A549 (cell line): ENCODE results near the gene PUM2.

ENCODE experiments used
- CTCF ChIP-seq: fragments of >200 bp; sonication (Bioruptor Twin); formaldehyde crosslinking; IDR thresholded peaks from 3 replicates; pipeline ENCODE4 v1.5.1; 2016
- ESRRA ChIP-seq: fragments of 150-350 bp; IDR thresholded peaks from 2 replicates; pipeline ENCODE4 v1.6.1; 2014; ENCODE audit warnings: mild to moderate bottlenecking, low read length, borderline replicate concordance
- NR3C1 ChIP-seq: fragments of >200 bp; sonication (Bioruptor Twin); formaldehyde crosslinking; IDR thresholded peaks from 3 replicates; pipeline ENCODE4 v1.6.1; 2017
- POLR2A ChIP-seq: IDR thresholded peaks from 2 replicates; pipeline ENCODE4 v1.6.1; 2012; ENCODE audit warnings: mild to moderate bottlenecking, low read length
- RAD21 ChIP-seq, 2 experiments: fragments of >200 bp in 1 of 2; sonication (Bioruptor Twin) in 1 of 2; formaldehyde crosslinking in 1 of 2; IDR thresholded peaks in 1 of 2; conservative IDR thresholded peaks in 1 of 2; 2 replicates in 1 of 2; 3 replicates in 1 of 2; pipeline ENCODE4 v1.6.1; 2012 to 2018; ENCODE audit warnings: inconsistent platforms in 1 of 2
- RCOR1 ChIP-seq: fragments of 150-350 bp; IDR thresholded peaks from 2 replicates; pipeline ENCODE4 v1.6.1; 2014; ENCODE audit warnings: antibody characterized with exemption, low read length, low read depth
- RFX5 ChIP-seq: fragments of 450-650 bp; IDR thresholded peaks from 2 replicates; pipeline ENCODE4 v1.7.1; 2014; ENCODE audit warnings: antibody characterized with exemption, mild to moderate bottlenecking, moderate library complexity

DNA sequence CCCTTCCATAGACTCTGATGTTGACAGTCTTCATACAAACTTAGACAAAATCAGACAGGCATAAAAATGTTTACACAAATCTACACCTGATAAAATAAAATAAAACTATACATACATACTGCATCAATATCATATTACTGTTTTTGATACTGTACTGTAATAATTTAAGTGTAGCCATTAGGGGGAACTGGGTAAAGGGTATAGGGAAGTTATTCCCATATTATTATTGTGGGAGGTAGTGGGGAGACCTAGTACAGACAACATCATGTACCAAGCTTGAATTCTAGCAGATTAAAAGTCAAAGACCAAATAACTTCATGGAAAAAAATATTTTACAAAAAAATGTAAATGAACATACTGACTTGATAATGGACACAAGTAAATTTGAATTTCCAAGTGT is 43.3 kb downstream of the PUM2 start:
- TF ChIP-seq POLR2A, result no peak
- no peak for TF ChIP-seq RAD21 (conservative IDR thresholded peaks at IDR 0.05 in 1 of 2, IDR thresholded peaks at IDR 0.05 in 1 of 2)
- no peak for TF ChIP-seq CTCF
- no peak for TF ChIP-seq RCOR1
- no peak for TF ChIP-seq ESRRA
- no peak for TF ChIP-seq NR3C1
- no peak for TF ChIP-seq RFX5
